K562 (cell line): ENCODE measurements around the gene RYK. TPM values are rescaled to one million over a fixed set of nuclear protein-coding genes. Genes with fewer than 3 reads are reported as not detected.

Experiments
- ATAC-seq: fragments of 200-7000 bp; cut with Tn5 transposase; 3 replicates; pipeline ENCODE4 v1.9.1; 2020; ENCODE audit warnings: moderate library complexity
- BruUV-seq: library from RNA; stranded (reverse); fragments of 400-500 nt; replicated peaks from 2 replicates; lab custom pipeline; 2021; lab: Mats Ljungman, UMichigan
- CTCF ChIA-PET: fragments of 300-600 bp; formaldehyde crosslinking; extraction: SDS; loops from one replicate; lab custom pipeline; 2021; ENCODE audit warnings: low intra/inter-chr PET ratio; lab: Yijun Ruan, JAX
- POLR2A ChIA-PET: fragments of 300-600, 350-650 bp; sonication (Branson Sonifier 250); formaldehyde crosslinking; extraction: SDS; loops from one replicate; lab custom pipeline; 2021; ENCODE audit warnings: antibody characterized with exemption, inconsistent platforms; lab: Yijun Ruan, JAX
- DNase-seq, 4 experiments: peaks; one replicate each; pipeline versions ENCODE4 v3.0.0 to v3.0.0-alpha.2; 2011 to 2018; ENCODE audit warnings: low spot score in 3 of 4, mixed read lengths in 3 of 4; ENCODE audit errors: extremely low read depth in 1 of 4
- FAIRE-seq: peaks from 2 replicates; lab custom pipeline; 2011; peaks lifted over from hg19 to GRCh38; lab: Jason Lieb, UNC
- H2AFZ ChIP-seq: 2 replicates; pipeline ENCODE4 v1.6.0; 2011; ENCODE audit warnings: low read depth, low read length, control low read depth, inconsistent platforms
- H3K27ac ChIP-seq: fragments of 200-600 bp; 3 replicates; pipeline ENCODE4 v1.8.0; 2011; ENCODE audit warnings: low read depth, mild to moderate bottlenecking, control low read depth, inconsistent platforms, low read length, moderate library complexity, mixed read lengths; ENCODE audit errors: extremely low read depth
- H3K27me3 ChIP-seq, 2 experiments: fragments of 300-600 bp in 1 of 2; 2 replicates in 1 of 2; 3 replicates in 1 of 2; pipeline versions ENCODE4 v1.6.0 to v1.8.0; 2011; ENCODE audit warnings: inconsistent platforms in 2 of 2, low read length in 2 of 2, mild to moderate bottlenecking in 1 of 2, mixed read lengths in 1 of 2, moderate library complexity in 1 of 2; ENCODE audit not compliant: control insufficient read depth in 2 of 2, insufficient read depth in 2 of 2
- H3K36me3 ChIP-seq: fragments of 300-600 bp; 3 replicates; pipeline ENCODE4 v1.8.0; 2011; ENCODE audit warnings: mild to moderate bottlenecking, low read length, inconsistent platforms; ENCODE audit not compliant: control insufficient read depth, insufficient read depth
- H3K4me1 ChIP-seq, 2 experiments: fragments of 200-600 bp in 1 of 2; replicated peaks in 1 of 2; 2 replicates in 1 of 2; 3 replicates in 1 of 2; pipeline versions ENCODE4 v1.5.1 to v1.8.0; 2011; ENCODE audit warnings: inconsistent platforms in 2 of 2, low read length in 2 of 2, mild to moderate bottlenecking in 1 of 2, mixed read lengths in 1 of 2, moderate library complexity in 1 of 2; ENCODE audit not compliant: control insufficient read depth in 2 of 2, insufficient read depth in 2 of 2
- H3K4me2 ChIP-seq: 2 replicates; pipeline ENCODE4 v1.6.1; 2011; ENCODE audit warnings: low read length, control low read depth, inconsistent platforms, mixed read lengths; ENCODE audit not compliant: insufficient read depth
- H3K4me3 ChIP-seq: fragments of 200-600 bp; sonication (generic), shearing (Covaris generic); 2 replicates; pipeline ENCODE4 v1.5.1; 2016; ENCODE audit warnings: control low read depth, inconsistent platforms
- H3K79me2 ChIP-seq: fragments of 200-600 bp; 3 replicates; pipeline ENCODE4 v1.8.0; 2011; ENCODE audit warnings: low read length, inconsistent platforms; ENCODE audit not compliant: control insufficient read depth, insufficient read depth
- H3K9ac ChIP-seq, 2 experiments: 2 replicates each; pipeline versions ENCODE4 v1.6.0 to v1.6.1; 2011; ENCODE audit warnings: low read depth in 2 of 2, low read length in 2 of 2, control low read depth in 1 of 2, inconsistent platforms in 1 of 2, mild to moderate bottlenecking in 1 of 2, mixed read lengths in 1 of 2; ENCODE audit not compliant: insufficient read depth in 1 of 2
- H3K9me1 ChIP-seq: one replicate; pipeline ENCODE4 v1.6.0; 2011; ENCODE audit warnings: inconsistent platforms, mild to moderate bottlenecking, low read length, moderate library complexity; ENCODE audit not compliant: control insufficient read depth, insufficient read depth
- H3K9me3 ChIP-seq: replicated peaks from 2 replicates; pipeline ENCODE4 v1.5.1; 2011; ENCODE audit warnings: low read depth, low read length, inconsistent platforms; ENCODE audit not compliant: control insufficient read depth, insufficient read depth
- H4K20me1 ChIP-seq: replicated peaks from 2 replicates; pipeline ENCODE4 v1.6.1; 2011; ENCODE audit warnings: low read length, inconsistent platforms, mixed read lengths; ENCODE audit not compliant: control insufficient read depth, insufficient read depth
- BRD9 ChIP-seq: fragments of 450-650 bp; IDR thresholded peaks from 2 replicates; pipeline ENCODE4 v1.6.1; 2018; ENCODE audit warnings: low read depth; ENCODE audit not compliant: partially characterized antibody
- CBFB ChIP-seq: sonication (generic); formaldehyde crosslinking; IDR thresholded peaks from 2 replicates; pipeline ENCODE4 v1.4.0; 2020; ENCODE audit warnings: mild to moderate bottlenecking, missing genetic modification reagents
- CREBBP ChIP-seq: IDR thresholded peaks from one replicate; pipeline ENCODE4 v1.6.1; 2012; ENCODE audit warnings: low read depth, mild to moderate bottlenecking, control low read depth, inconsistent platforms, low read length
- FOXM1 ChIP-seq, 2 experiments: fragments of 450-650 bp in 1 of 2; sonication (generic) in 1 of 2; formaldehyde crosslinking in 1 of 2; IDR thresholded peaks; 2 replicates each; pipeline versions ENCODE4 v1.6.1 to v1.9.0; 2017 to 2022; ENCODE audit warnings: low read depth in 2 of 2, mild to moderate bottlenecking in 2 of 2, missing genetic modification reagents in 1 of 2, moderate library complexity in 1 of 2
- HMG20B ChIP-seq: fragments of 250-450 bp; sonication (Bioruptor Pico); IDR thresholded peaks from 2 replicates; pipeline ENCODE4 v1.5.0; 2021; ENCODE audit warnings: mild to moderate bottlenecking
- HMGN3 ChIP-seq: IDR thresholded peaks from 2 replicates; pipeline ENCODE4 v1.6.1; 2011; ENCODE audit warnings: borderline replicate concordance, low read depth, mild to moderate bottlenecking, mixed read lengths, low read length; ENCODE audit not compliant: insufficient read length; ENCODE audit errors: extremely low read depth
- MTF1 ChIP-seq: fragments of 250-450 bp; sonication (Bioruptor Pico); IDR thresholded peaks from 2 replicates; pipeline ENCODE4 v1.9.0; 2021; ENCODE audit warnings: moderate library complexity, mild to moderate bottlenecking, inconsistent platforms, borderline replicate concordance
- NFE2 ChIP-seq: IDR thresholded peaks from 2 replicates; pipeline ENCODE4 v1.6.1; 2014; ENCODE audit warnings: antibody characterized with exemption, low read depth
- POLR2A ChIP-seq: fragments of 450-650 bp; conservative IDR thresholded peaks from 2 replicates; pipeline ENCODE4 v1.6.1; 2016
- RCOR1 ChIP-seq, 2 experiments: IDR thresholded peaks; 2 replicates each; pipeline ENCODE4 v1.6.1; 2012; ENCODE audit warnings: low read depth in 2 of 2, low read length in 2 of 2, borderline replicate concordance in 1 of 2, improper control_type of control experiment in 1 of 2
- SMARCB1 ChIP-seq: IDR thresholded peaks from 2 replicates; pipeline ENCODE4 v1.6.1; 2011; ENCODE audit warnings: improper control_type of control experiment, low read depth; ENCODE audit not compliant: insufficient read length
- SRF ChIP-seq, 2 experiments: fragments of 250-450, 450-650 bp in 1 of 2; sonication (Bioruptor Pico) in 1 of 2; sonication (generic) in 1 of 2; formaldehyde crosslinking; IDR thresholded peaks; 2 replicates each; pipeline versions ENCODE4 v1.5.0 to v1.5.1; 2020 to 2022; ENCODE audit warnings: mild to moderate bottlenecking in 1 of 2, missing genetic modification reagents in 1 of 2
- TAF9B ChIP-seq: fragments of 450-650 bp; IDR thresholded peaks from 2 replicates; pipeline ENCODE4 v1.6.1; 2018; ENCODE audit warnings: mild to moderate bottlenecking; ENCODE audit not compliant: partially characterized antibody
- ZFP1 ChIP-seq: fragments of 450-650 bp; formaldehyde crosslinking; IDR thresholded peaks from 2 replicates; pipeline ENCODE4 v1.4.0; 2020; ENCODE audit warnings: mild to moderate bottlenecking, mixed read lengths
- WGBS: fragments of 100-300 bp; shearing (Covaris generic); methylation state at CpG from one replicate; pipeline ENCODE4 v1.1.6; 2016; ENCODE audit warnings: low coverage, mixed read lengths; ENCODE audit not compliant: insufficient coverage; ENCODE audit errors: missing lambda C conversion rate; 5-methylcytosine and 5-hydroxymethylcytosine counted together
- in situ Hi-C: fragments of 300-500 bp; cut with MboI; formaldehyde crosslinking; loops from 4 replicates; pipeline ENCODE4 v1.15.0; 2018; ENCODE audit warnings: inconsistent platforms, mixed read lengths
- intact Hi-C: fragments of 100-400 bp; cut with micrococcal nuclease; formaldehyde crosslinking; loops from 2 replicates; pipeline ENCODE4 v1.14.2; 2022
- polyA plus RNA-seq, 8 experiments: library from polyadenylated mRNA; depleted of rRNA in 4 of 8; stranded (reverse) in 5 of 8; unstranded in 3 of 8; fragments of >200 nt; fragmentation: Nextera tagmentation in 2 of 8; fragmentation: Illumina TruSeq in 1 of 8; extraction: Ambion mirVana in 2 of 8; extraction: Trizol in 1 of 8; gene quantifications; 2 replicates each; pipeline versions ENCODE4 v1.2.1 to v1.2.3, GENCODE V29; 2011 to 2014; ENCODE audit warnings: inconsistent platforms in 1 of 8, missing spikeins in 1 of 8
- total RNA-seq, 7 experiments: library from RNA; depleted of rRNA in 6 of 7; stranded (reverse); fragments of >200 nt in 6 of 7; fragmentation: Illumina TruSeq in 2 of 7; extraction: Trizol in 2 of 7; gene quantifications; 2 replicates each; pipeline versions ENCODE4 v1.2.1 to v1.2.3, GENCODE V29; 2011 to 2021; ENCODE audit warnings: low replicate concordance in 1 of 7
- TF ChIP-seq, protein P1 (sequence below), 2 experiments: IDR thresholded peaks; 2 replicates each; pipeline ENCODE4 v1.6.1; 2012; ENCODE audit warnings: improper control_type of control experiment in 2 of 2, low read depth in 2 of 2, low read length in 2 of 2, borderline replicate concordance in 1 of 2
- TF ChIP-seq, protein P2 (sequence below): fragments of 200-800 bp; sonication (Bioruptor generic); IDR thresholded peaks from 2 replicates; pipeline ENCODE4 v1.6.1; 2017; ENCODE audit warnings: missing genetic modification characterization, missing compliant biosample characterization
- TF ChIP-seq, protein P3 (sequence below): fragments of 450-650 bp; formaldehyde crosslinking; IDR thresholded peaks from 2 replicates; pipeline ENCODE4 v1.4.0; 2020; ENCODE audit warnings: mild to moderate bottlenecking, moderate library complexity

The RYK gene
- total and polyA plus RNA-seq, 9 of the 15 experiments (the other 6 are each of a cell fraction or from before 2014, with no cell fraction given), result 4.2 to 29.5 (median 16.6) TPM

DNA sequence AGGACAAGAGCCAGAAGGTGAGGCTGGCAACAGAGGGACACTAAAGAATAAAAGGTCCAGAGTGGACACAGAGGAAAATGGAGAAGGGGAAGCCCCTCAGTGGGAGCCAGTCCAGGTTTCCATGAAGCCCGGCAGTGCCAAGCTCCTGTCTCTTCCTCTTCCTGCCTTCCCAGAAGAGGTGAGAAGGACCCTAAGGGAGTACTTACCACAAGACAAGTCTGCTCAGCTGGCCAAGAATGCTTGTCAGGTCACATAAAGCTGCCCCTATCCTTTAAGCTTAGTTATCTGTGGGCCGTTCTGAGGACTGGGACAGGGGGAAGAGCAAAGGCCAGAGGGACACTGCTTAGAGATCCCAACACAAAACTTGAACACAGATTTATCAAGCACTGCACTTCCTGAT lies 100.2 kb downstream of the RYK start (continued):
- TF ChIP-seq, protein P1, sequence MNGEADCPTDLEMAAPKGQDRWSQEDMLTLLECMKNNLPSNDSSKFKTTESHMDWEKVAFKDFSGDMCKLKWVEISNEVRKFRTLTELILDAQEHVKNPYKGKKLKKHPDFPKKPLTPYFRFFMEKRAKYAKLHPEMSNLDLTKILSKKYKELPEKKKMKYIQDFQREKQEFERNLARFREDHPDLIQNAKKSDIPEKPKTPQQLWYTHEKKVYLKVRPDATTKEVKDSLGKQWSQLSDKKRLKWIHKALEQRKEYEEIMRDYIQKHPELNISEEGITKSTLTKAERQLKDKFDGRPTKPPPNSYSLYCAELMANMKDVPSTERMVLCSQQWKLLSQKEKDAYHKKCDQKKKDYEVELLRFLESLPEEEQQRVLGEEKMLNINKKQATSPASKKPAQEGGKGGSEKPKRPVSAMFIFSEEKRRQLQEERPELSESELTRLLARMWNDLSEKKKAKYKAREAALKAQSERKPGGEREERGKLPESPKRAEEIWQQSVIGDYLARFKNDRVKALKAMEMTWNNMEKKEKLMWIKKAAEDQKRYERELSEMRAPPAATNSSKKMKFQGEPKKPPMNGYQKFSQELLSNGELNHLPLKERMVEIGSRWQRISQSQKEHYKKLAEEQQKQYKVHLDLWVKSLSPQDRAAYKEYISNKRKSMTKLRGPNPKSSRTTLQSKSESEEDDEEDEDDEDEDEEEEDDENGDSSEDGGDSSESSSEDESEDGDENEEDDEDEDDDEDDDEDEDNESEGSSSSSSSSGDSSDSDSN (IDR thresholded peaks at IDR 0.05; ENCODE audit: borderline replicate concordance in 1 of 2, low read depth in 2 of 2, low read length in 2 of 2), result no peak
- no peak for TF ChIP-seq BRD9
- TF ChIP-seq FOXM1 (IDR thresholded peaks at IDR 0.05; ENCODE audit: low read depth), result no peak
- no peak for TF ChIP-seq FOXM1 (CRISPR knock-in tag; IDR thresholded peaks at IDR 0.05; ENCODE audit: low read depth)
- TF ChIP-seq RCOR1 (IDR thresholded peaks at IDR 0.05; ENCODE audit: borderline replicate concordance in 1 of 2, low read depth in 2 of 2, low read length in 2 of 2), result no peak
- no peak for TF ChIP-seq NFE2
- no peak for TF ChIP-seq ZFP1 (CRISPR knock-in tag)
- TF ChIP-seq, all 486 proteins: peak for 0

DNA sequence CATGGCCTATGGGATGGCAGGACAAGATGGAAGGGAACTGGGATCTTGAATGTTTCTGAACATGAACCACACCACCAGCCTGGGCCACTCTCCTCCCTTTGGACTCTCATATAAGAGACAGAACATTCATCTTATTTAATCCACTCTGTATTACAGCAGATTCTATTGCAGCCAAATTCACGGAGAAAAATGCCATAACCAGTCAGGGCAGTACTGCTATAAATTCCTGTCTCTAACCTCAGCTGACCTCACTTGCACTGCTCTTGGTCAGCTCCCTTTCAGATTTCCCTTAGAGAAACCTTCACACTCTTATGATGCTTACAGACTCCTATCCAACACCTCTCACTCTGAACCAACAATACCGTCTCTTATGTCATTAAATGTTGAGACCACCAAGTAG lies 101.4 kb downstream of the RYK start:
- Histone ChIP-seq H3K27ac (no peak overlapping the region), H3K9ac (no peak overlapping the region), H3K36me3 (peaks cover 2% of the 10 kb centered on the region; the same call in 1 of the 3 replicates), H4K20me1 (no peaks in the 10 kb centered on the region), H2AFZ (no peak overlapping the region), H3K4me3 (no peak overlapping the region), H3K4me1 (no peaks in the 10 kb centered on the region), H3K79me2 (no peaks in the 10 kb centered on the region), H3K4me2 (no peak overlapping the region), H3K9me1 (no peaks in the 10 kb centered on the region), H3K9me3 (no peaks in the 10 kb centered on the region), H3K27me3 (no peaks in the 10 kb centered on the region)
- ATAC-seq (no peak), DNase-seq (no peak), FAIRE-seq (no peak)
- TF ChIP-seq CREBBP, result no peak
- TF ChIP-seq, protein P2, sequence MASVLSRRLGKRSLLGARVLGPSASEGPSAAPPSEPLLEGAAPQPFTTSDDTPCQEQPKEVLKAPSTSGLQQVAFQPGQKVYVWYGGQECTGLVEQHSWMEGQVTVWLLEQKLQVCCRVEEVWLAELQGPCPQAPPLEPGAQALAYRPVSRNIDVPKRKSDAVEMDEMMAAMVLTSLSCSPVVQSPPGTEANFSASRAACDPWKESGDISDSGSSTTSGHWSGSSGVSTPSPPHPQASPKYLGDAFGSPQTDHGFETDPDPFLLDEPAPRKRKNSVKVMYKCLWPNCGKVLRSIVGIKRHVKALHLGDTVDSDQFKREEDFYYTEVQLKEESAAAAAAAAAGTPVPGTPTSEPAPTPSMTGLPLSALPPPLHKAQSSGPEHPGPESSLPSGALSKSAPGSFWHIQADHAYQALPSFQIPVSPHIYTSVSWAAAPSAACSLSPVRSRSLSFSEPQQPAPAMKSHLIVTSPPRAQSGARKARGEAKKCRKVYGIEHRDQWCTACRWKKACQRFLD, result no peak
- no peak for TF ChIP-seq CBFB
- TF ChIP-seq SMARCB1, result no peak
- TF ChIP-seq POLR2A, result no peak
- no peak for TF ChIP-seq HMGN3
- TF ChIP-seq TAF9B, result no peak
- no peak for TF ChIP-seq HMG20B (CRISPR knock-in tag)
- no peak for TF ChIP-seq SRF (CRISPR knock-in tag; IDR thresholded peaks at IDR 0.05)
- TF ChIP-seq, protein P3, sequence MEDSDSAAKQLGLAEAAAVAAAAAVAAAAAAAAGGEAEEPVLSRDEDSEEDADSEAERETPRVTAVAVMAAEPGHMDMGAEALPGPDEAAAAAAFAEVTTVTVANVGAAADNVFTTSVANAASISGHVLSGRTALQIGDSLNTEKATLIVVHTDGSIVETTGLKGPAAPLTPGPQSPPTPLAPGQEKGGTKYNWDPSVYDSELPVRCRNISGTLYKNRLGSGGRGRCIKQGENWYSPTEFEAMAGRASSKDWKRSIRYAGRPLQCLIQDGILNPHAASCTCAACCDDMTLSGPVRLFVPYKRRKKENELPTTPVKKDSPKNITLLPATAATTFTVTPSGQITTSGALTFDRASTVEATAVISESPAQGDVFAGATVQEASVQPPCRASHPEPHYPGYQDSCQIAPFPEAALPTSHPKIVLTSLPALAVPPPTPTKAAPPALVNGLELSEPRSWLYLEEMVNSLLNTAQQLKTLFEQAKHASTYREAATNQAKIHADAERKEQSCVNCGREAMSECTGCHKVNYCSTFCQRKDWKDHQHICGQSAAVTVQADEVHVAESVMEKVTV, result no peak
- no peak for TF ChIP-seq MTF1 (CRISPR knock-in tag)
- in situ Hi-C loops (no loop called here), intact Hi-C loops (no loop called here)
- no TSS peak for BruUV-seq
- POLR2A ChIA-PET, result no interaction called here
- CTCF ChIA-PET, result no interaction called here
- 76% methylated on average over 2 of the region's 2 CpGs for WGBS
